Sigmoid colon (tissue), 7 donors: Measurements from ENCODE around the gene ST6GALNAC1. TPM values are rescaled to one million over a fixed set of nuclear protein-coding genes. Genes with fewer than 3 reads are reported as not detected.

Experiments
- DNase-seq: peaks from one replicate; pipeline ENCODE4 v3.0.0-alpha.2; 2019
- H3K27ac ChIP-seq, 4 donors: fragments of 200-600 bp; sonication (generic); one replicate each; pipeline ENCODE4 v1.5.1; 2016 to 2019; ENCODE audit warnings: mild to moderate bottlenecking in 1 of 4
- H3K27me3 ChIP-seq, 3 donors: fragments of 200-600 bp; sonication (generic); one replicate each; pipeline ENCODE4 v1.5.1; 2019; ENCODE audit warnings: mild to moderate bottlenecking in 1 of 3
- H3K36me3 ChIP-seq, 4 donors: fragments of 200-600 bp; sonication (generic); one replicate each; pipeline ENCODE4 v1.5.1; 2016 to 2019
- H3K4me1 ChIP-seq, 4 donors: fragments of 200-600 bp; sonication (generic); one replicate each; pipeline ENCODE4 v1.5.1; 2017 to 2019
- H3K4me3 ChIP-seq, 4 donors: fragments of 200-600 bp; sonication (generic); one replicate each; pipeline ENCODE4 v1.5.1; 2017 to 2019; ENCODE audit warnings: mild to moderate bottlenecking in 2 of 4, moderate library complexity in 1 of 4
- H3K9me3 ChIP-seq, 4 donors: fragments of 200-600 bp in 3 of 4; sonication (generic) in 3 of 4; one replicate each; pipeline versions ENCODE4 v1.5.1 to v1.6.1; 2013 to 2019
- CTCF ChIP-seq, 4 experiments: fragments of 450-650 bp in 3 of 4; fragments of 200-600 bp in 1 of 4; IDR thresholded peaks; one replicate each; pipeline ENCODE4 v1.5.1; 2016 to 2019; ENCODE audit warnings: antibody characterized with exemption in 4 of 4, mild to moderate bottlenecking in 3 of 4, moderate library complexity in 2 of 4
- EP300 ChIP-seq, 4 donors: sonication (generic); formaldehyde crosslinking; IDR thresholded peaks; one replicate each; pipeline ENCODE4 v1.6.1; 2017; ENCODE audit warnings: antibody characterized with exemption in 4 of 4
- POLR2A ChIP-seq, 2 donors: fragments of 450-650 bp; IDR thresholded peaks; one replicate each; pipeline ENCODE4 v1.6.1; 2016; ENCODE audit warnings: antibody characterized with exemption in 2 of 2, mild to moderate bottlenecking in 2 of 2, moderate library complexity in 2 of 2
- POLR2AphosphoS5 ChIP-seq, 4 donors: sonication (generic); formaldehyde crosslinking; IDR thresholded peaks; one replicate each; pipeline ENCODE4 v1.6.1; 2017; ENCODE audit warnings: antibody characterized with exemption in 4 of 4
- WGBS, 2 donors: extraction: QIAGEN DNeasy Blood & Tissue Kit; methylation state at CpG; one replicate each; pipeline ENCODE4 v1.1.7; 2013; 5-methylcytosine and 5-hydroxymethylcytosine counted together
- intact Hi-C: fragments of 100-400 bp; cut with DNase I; formaldehyde crosslinking; loops from one replicate; pipeline ENCODE4 v1.15.1; 2023
- polyA plus RNA-seq, 3 donors: library from polyadenylated mRNA; stranded (reverse); fragments of 200-250 nt; gene quantifications; one replicate each; pipeline ENCODE4 v1.2.3, GENCODE V29; 2013
- total RNA-seq, 4 donors: library from RNA; depleted of rRNA; stranded (reverse); fragments of >200 nt; gene quantifications; one replicate each; pipeline ENCODE4 v1.1.0, GENCODE V29; 2016
- donor health status: healthy with polysubstance abuse.
- donor health status: Bipolar disorder and iron deficiency.
- donor health status: healthy.

The ST6GALNAC1 gene
- total and polyA plus RNA-seq, 7 donors: 0.81 to 146 (median 4.6) TPM

GRCh38 chr17:76588182-76588581 is 55.4 kb downstream of the ST6GALNAC1 start:
- TF ChIP-seq POLR2A (IDR thresholded peaks at IDR 0.05) (no peak), CTCF (IDR thresholded peaks at IDR 0.05) (no peak), POLR2AphosphoS5 (IDR thresholded peaks at IDR 0.05) (no peak), EP300 (IDR thresholded peaks at IDR 0.05) (no peak)
- H3K4me1 ChIP-seq: peaks cover 0 to 26% (median 20%) of the 10 kb centered on the region in 4 donors
- H3K4me3 ChIP-seq: no peak overlapping the region
- intact Hi-C loops: no loop called here
- peaks cover 19 to 56% (median 19%) of the 10 kb centered on the region in 3 donors for H3K27me3 ChIP-seq
- no peaks in the 10 kb centered on the region for H3K9me3 ChIP-seq
- H3K27ac ChIP-seq: no peak overlapping the region
- DNase-seq: no peak
- H3K36me3 ChIP-seq: no peaks in the 10 kb centered on the region

GRCh38 chr17:76586741-76587487 is 56.6 kb downstream of the ST6GALNAC1 start:
- H3K36me3 ChIP-seq: no peaks in the 10 kb centered on the region
- 18 to 46% methylated on average over 17 of the region's 17 CpGs for WGBS, 2 donors
- no peaks in the 10 kb centered on the region for H3K9me3 ChIP-seq
- intact Hi-C loops: loop anchor here (2.0 kb wide), 1 partner anchor 64 kb away; no protein-coding TSS in a partner anchor
- H3K4me3 ChIP-seq: peak overlapping the region in 1 of 4 donors; percentile 60
- no peak for DNase-seq
- peak overlapping the region in 1 of 4 donors; percentile 67 for H3K27ac ChIP-seq
- TF ChIP-seq CTCF (IDR thresholded peaks at IDR 0.05) (no peak), EP300 (IDR thresholded peaks at IDR 0.05) (no peak), POLR2A (IDR thresholded peaks at IDR 0.05) (no peak), POLR2AphosphoS5 (IDR thresholded peaks at IDR 0.05) (no peak)
- peaks cover 0 to 26% (median 20%) of the 10 kb centered on the region in 4 donors for H3K4me1 ChIP-seq
- H3K27me3 ChIP-seq: peaks cover 19 to 56% (median 19%) of the 10 kb centered on the region in 3 donors

- H3K9me3 ChIP-seq: no peaks in the 10 kb centered on the region
- H3K4me1 ChIP-seq: peaks cover 0 to 26% (median 20%) of the 10 kb centered on the region in 4 donors
- peak within 1 kb of the TSS; percentile 52 to 67 (median 60) for H3K27ac ChIP-seq
- intact Hi-C loops: loop anchor here (2.0 kb wide), 1 partner anchor 63 kb away; no protein-coding TSS in a partner anchor
- 1% methylated on average over 84 of the region's 84 CpGs for WGBS, 2 donors
- H3K27me3 ChIP-seq: peaks cover 19 to 56% (median 19%) of the 10 kb centered on the region in 3 donors
- peak within 1 kb of the TSS; percentile 39 to 60 (median 52) for H3K4me3 ChIP-seq
- TF ChIP-seq POLR2A (IDR thresholded peaks at IDR 0.05) (no peak), POLR2AphosphoS5 (IDR thresholded peaks at IDR 0.05) (peak; percentile 9 to 57 (median 33)), CTCF (IDR thresholded peaks at IDR 0.05) (peak in 2 of 4 experiments; percentile 22 to 40), EP300 (IDR thresholded peaks at IDR 0.05) (no peak)
- peak; percentile 79 for DNase-seq
- no peaks in the 10 kb centered on the region for H3K36me3 ChIP-seq
Measured at GRCh38 chr17:76585649-76586593, 57.6 kb downstream of the ST6GALNAC1 start, which contains the start of gene ST6GALNAC2. TSS of gene ST6GALNAC2 (minus strand) at chr17:76585860. CDS start at chr17:76585808, 52 bp downstream.

GRCh38 chr17:76585033-76585648 is 58.4 kb downstream of the ST6GALNAC1 start:
- peak; percentile 63 for DNase-seq
- WGBS, 2 donors: 1% methylated on average over 62 of the region's 62 CpGs
- Histone ChIP-seq H3K27me3 (peaks cover 19 to 53% (median 19%) of the 10 kb centered on the region in 3 donors), H3K9me3 (no peaks in the 10 kb centered on the region), H3K4me1 (peaks cover 0 to 26% (median 20%) of the 10 kb centered on the region in 4 donors), H3K4me3 (peak overlapping the region; percentile 39 to 60 (median 52)), H3K36me3 (no peaks in the 10 kb centered on the region), H3K27ac (peak overlapping the region; percentile 52 to 67 (median 60))
- intact Hi-C loops: no loop called here
- peak in 1 of 4 donors; percentile 44 for TF ChIP-seq POLR2AphosphoS5 (IDR thresholded peaks at IDR 0.05)
- no peak for TF ChIP-seq EP300 (IDR thresholded peaks at IDR 0.05)
